GM12891 (cell line): ENCODE measurements around the gene GLUD1.

Experiments
- PAX5 ChIP-seq: IDR thresholded peaks from 2 replicates; pipeline ENCODE4 v1.6.1; 2011; ENCODE audit warnings: low read length, moderate library complexity, mild to moderate bottlenecking; ENCODE audit not compliant: insufficient read depth, severe bottlenecking
- POLR2A ChIP-seq: IDR thresholded peaks from 2 replicates; pipeline ENCODE4 v1.6.1; 2011; ENCODE audit warnings: low read depth, low read length, control low read depth
- POLR2AphosphoS5 ChIP-seq: IDR thresholded peaks from 2 replicates; pipeline ENCODE4 v1.6.1; 2011; ENCODE audit warnings: low read depth, low read length, control low read depth
- SPI1 ChIP-seq: IDR thresholded peaks from 2 replicates; pipeline ENCODE4 v1.6.1; 2011; ENCODE audit warnings: low read depth, low read length, control low read depth

GRCh38 chr10:87060280-87060928, 34.2 kb downstream of the GLUD1 start:
- TF ChIP-seq POLR2AphosphoS5 (no peak), SPI1 (no peak), POLR2A (no peak), PAX5 (no peak)
